ENCODE data around the gene PTH2.

Gene PTH2

DNA sequence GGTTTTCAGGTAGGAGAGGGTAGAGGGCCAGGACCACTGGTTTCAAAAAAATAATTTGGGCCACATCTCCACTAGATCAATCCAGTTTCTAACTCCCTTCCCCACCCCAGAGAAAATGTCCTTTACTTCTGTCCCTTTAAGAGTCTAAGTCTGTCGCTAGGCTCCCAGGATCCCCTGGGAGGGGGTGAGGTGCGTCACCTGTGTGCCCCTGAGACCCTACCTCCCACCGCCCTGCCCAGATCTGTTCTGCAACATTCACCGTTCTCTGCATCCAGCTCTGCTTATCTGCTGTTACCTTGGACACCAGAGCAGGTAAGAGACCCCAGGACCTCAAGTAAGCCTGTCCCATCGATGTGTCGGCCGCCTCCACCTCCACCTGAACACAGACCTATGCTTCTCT lies 1.9 kb upstream of the PTH2 start, which contains the start of gene GFY:
TSS of gene GFY (plus strand) at position 211 of the 400 bp plus-strand sequence. CDS start 1,043 bp downstream, outside the sequence.
- Histone ChIP-seq H3K27ac (ENCODE audit: low read depth, low read length, poor library complexity, severe bottlenecking) (no peak within 1 kb of the TSS), H3K9me3 (ENCODE audit: low read length) (no peaks in the 10 kb centered on the region), H3F3A (ENCODE audit: insufficient read depth, low read length) (no peaks in the 10 kb centered on the region; the same call in 1 of the 2 replicates), H3K4me3 (ENCODE audit: low read depth, low read length, poor library complexity, severe bottlenecking) (no peak within 1 kb of the TSS), H3K4me1 (ENCODE audit: insufficient read depth, low read length, severe bottlenecking) (peaks cover 13% of the 10 kb centered on the region), H2AFZ (ENCODE audit: low read length) (no peak within 1 kb of the TSS), H3K9me2 (ENCODE audit: low read depth, low read length) (no peaks in the 10 kb centered on the region), H3K9ac (ENCODE audit: low read length) (no peak within 1 kb of the TSS), H3K36me3 (ENCODE audit: insufficient read depth, low read length) (no peaks in the 10 kb centered on the region), H3K4me2 (ENCODE audit: low read length) (no peak within 1 kb of the TSS), H3K79me2 (ENCODE audit: insufficient read depth, low read length) (no peaks in the 10 kb centered on the region), H4K20me1 (ENCODE audit: insufficient read depth, low read length) (no peaks in the 10 kb centered on the region), H3K27me3 (ENCODE audit: insufficient read depth, low read length) (peaks cover 22% of the 10 kb centered on the region)
- TF ChIP-seq, protein P1, sequence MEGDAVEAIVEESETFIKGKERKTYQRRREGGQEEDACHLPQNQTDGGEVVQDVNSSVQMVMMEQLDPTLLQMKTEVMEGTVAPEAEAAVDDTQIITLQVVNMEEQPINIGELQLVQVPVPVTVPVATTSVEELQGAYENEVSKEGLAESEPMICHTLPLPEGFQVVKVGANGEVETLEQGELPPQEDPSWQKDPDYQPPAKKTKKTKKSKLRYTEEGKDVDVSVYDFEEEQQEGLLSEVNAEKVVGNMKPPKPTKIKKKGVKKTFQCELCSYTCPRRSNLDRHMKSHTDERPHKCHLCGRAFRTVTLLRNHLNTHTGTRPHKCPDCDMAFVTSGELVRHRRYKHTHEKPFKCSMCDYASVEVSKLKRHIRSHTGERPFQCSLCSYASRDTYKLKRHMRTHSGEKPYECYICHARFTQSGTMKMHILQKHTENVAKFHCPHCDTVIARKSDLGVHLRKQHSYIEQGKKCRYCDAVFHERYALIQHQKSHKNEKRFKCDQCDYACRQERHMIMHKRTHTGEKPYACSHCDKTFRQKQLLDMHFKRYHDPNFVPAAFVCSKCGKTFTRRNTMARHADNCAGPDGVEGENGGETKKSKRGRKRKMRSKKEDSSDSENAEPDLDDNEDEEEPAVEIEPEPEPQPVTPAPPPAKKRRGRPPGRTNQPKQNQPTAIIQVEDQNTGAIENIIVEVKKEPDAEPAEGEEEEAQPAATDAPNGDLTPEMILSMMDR (IDR thresholded peaks at IDR 0.05; ENCODE audit: low read length), result no peak
- no peak for TF ChIP-seq EZH2 (IDR thresholded peaks at IDR 0.05; ENCODE audit: borderline replicate concordance, low read length)

DNA sequence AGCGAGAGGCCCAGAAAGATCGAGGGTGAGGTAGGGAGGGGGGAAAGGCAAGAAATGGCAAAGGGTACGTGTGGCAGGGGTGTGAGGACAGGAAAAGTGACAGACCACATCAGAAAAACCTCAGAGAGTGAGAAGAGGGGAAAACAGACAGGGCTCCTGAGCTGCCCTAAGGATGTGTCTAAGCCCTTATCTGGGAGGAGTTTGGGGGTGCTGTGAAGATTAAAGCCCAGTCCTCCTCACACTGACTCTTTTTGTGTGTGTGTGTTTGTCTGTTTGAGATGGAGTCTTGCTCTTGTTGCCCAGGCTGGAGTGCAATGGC lies 703 bp upstream of the PTH2 start:
- H3K27me3 ChIP-seq (ENCODE audit: insufficient read depth, low read length), result peaks cover 22% of the 10 kb centered on the region
- H3K9ac ChIP-seq (ENCODE audit: low read length), result no peak overlapping the region
- no peak for TF ChIP-seq EZH2 (IDR thresholded peaks at IDR 0.05; ENCODE audit: borderline replicate concordance, low read length)
- TF ChIP-seq, protein P1 (IDR thresholded peaks at IDR 0.05; ENCODE audit: low read length), result no peak
- no peaks in the 10 kb centered on the region for H3K9me2 ChIP-seq (ENCODE audit: low read depth, low read length)
- H3K27ac ChIP-seq (ENCODE audit: low read depth, low read length, poor library complexity, severe bottlenecking), result no peak overlapping the region
- H3K4me1 ChIP-seq (ENCODE audit: insufficient read depth, low read length, severe bottlenecking), result peaks cover 13% of the 10 kb centered on the region
- no peaks in the 10 kb centered on the region for H3F3A ChIP-seq (ENCODE audit: insufficient read depth, low read length)
- no peak overlapping the region for H2AFZ ChIP-seq (ENCODE audit: low read length)
- H3K36me3 ChIP-seq (ENCODE audit: insufficient read depth, low read length), result no peaks in the 10 kb centered on the region
- H3K9me3 ChIP-seq (ENCODE audit: low read length), result no peaks in the 10 kb centered on the region
- H3K4me2 ChIP-seq (ENCODE audit: low read length), result no peak overlapping the region
- no peaks in the 10 kb centered on the region for H4K20me1 ChIP-seq (ENCODE audit: insufficient read depth, low read length)
- H3K4me3 ChIP-seq (ENCODE audit: low read depth, low read length, poor library complexity, severe bottlenecking), result no peak overlapping the region
- H3K79me2 ChIP-seq (ENCODE audit: insufficient read depth, low read length), result no peaks in the 10 kb centered on the region

DNA sequence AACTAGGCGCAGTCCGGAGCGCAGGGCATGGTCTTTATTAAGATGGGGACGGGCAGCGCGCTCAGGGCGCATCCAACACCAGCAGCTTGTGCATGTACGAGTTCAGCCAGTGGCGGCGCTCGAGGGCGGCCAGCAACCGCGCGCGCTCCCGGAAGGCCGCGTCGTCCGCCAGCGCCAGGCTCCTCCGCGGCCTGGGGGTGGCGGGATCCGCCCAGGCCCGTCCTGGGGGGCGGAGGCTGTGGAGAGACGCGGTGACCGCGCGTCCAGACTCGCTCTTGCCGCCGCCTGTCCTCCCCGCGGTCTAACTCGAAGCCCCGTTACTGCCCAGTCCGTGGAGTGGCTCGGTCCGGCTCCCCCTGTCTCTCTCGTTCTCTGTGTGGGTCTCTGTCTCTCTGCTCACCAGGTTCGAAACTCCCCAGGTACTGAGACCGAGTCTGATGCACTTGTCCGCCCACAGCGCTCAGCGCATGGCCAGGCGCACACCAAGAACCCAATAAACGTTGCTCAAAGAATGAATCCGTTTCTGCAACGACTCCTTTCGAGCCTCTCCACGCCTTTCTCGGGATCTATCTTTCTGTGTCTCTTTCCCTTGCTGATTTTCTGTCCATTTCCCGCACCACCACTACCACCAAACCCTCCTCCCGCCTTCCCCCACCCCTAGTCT lies 702 bp downstream of the PTH2 start:
- Histone ChIP-seq H3K27ac (ENCODE audit: low read depth, low read length, poor library complexity, severe bottlenecking) (no peak overlapping the region), H3K9me2 (ENCODE audit: low read depth, low read length) (no peaks in the 10 kb centered on the region), H3F3A (ENCODE audit: insufficient read depth, low read length) (no peaks in the 10 kb centered on the region), H3K4me2 (ENCODE audit: low read length) (peak overlapping the region; percentile 39; the same call in 1 of the 2 replicates), H3K79me2 (ENCODE audit: insufficient read depth, low read length) (no peaks in the 10 kb centered on the region), H2AFZ (ENCODE audit: low read length) (no peak overlapping the region), H3K4me1 (ENCODE audit: insufficient read depth, low read length, severe bottlenecking) (peaks cover 5% of the 10 kb centered on the region), H3K27me3 (ENCODE audit: insufficient read depth, low read length) (peaks cover 16% of the 10 kb centered on the region), H3K4me3 (ENCODE audit: low read depth, low read length, poor library complexity, severe bottlenecking) (peak overlapping the region; percentile 18), H3K9me3 (ENCODE audit: low read length) (no peaks in the 10 kb centered on the region), H4K20me1 (ENCODE audit: insufficient read depth, low read length) (no peaks in the 10 kb centered on the region), H3K9ac (ENCODE audit: low read length) (no peak overlapping the region), H3K36me3 (ENCODE audit: insufficient read depth, low read length) (no peaks in the 10 kb centered on the region)
- TF ChIP-seq, protein P1 (IDR thresholded peaks at IDR 0.05; ENCODE audit: low read length), result peak; percentile 38; the same call in 1 of the 2 replicates
- no peak for TF ChIP-seq EZH2 (IDR thresholded peaks at IDR 0.05; ENCODE audit: borderline replicate concordance, low read length)

Measured in OCI-LY1 (cell line).